HEK293 (cell line): Measurements from ENCODE around the gene LYST.

Source experiments
- CTCF ChIP-seq: fragments of 450-650 bp; formaldehyde crosslinking; IDR thresholded peaks from 2 replicates; pipeline ENCODE4 v1.5.1; 2016; ENCODE audit warnings: missing biosample characterization, missing genetic modification characterization
- PBX3 ChIP-seq: sonication (generic); formaldehyde crosslinking; IDR thresholded peaks from 2 replicates; pipeline ENCODE4 v1.8.1; 2022; ENCODE audit warnings: mild to moderate bottlenecking, moderate library complexity, missing genetic modification reagents
- ZBTB21 ChIP-seq: fragments of 450-650 bp; formaldehyde crosslinking; IDR thresholded peaks from 2 replicates; pipeline ENCODE4 v1.5.1; 2017; ENCODE audit warnings: missing biosample characterization, missing genetic modification characterization
- ZEB2 ChIP-seq: fragments of 450-650 bp; formaldehyde crosslinking; IDR thresholded peaks from 2 replicates; pipeline ENCODE4 v1.5.1; 2016; ENCODE audit warnings: missing biosample characterization, missing genetic modification characterization
- ZNF121 ChIP-seq: fragments of 450-650 bp; formaldehyde crosslinking; IDR thresholded peaks from 2 replicates; pipeline ENCODE4 v1.5.1; 2016; ENCODE audit warnings: missing biosample characterization, missing genetic modification characterization
- ZNF221 ChIP-seq: fragments of 450-650 bp; formaldehyde crosslinking; IDR thresholded peaks from 2 replicates; pipeline ENCODE4 v1.5.1; 2017; ENCODE audit warnings: missing biosample characterization, missing genetic modification characterization, borderline replicate concordance
- ZNF324 ChIP-seq: fragments of 450-650 bp; formaldehyde crosslinking; IDR thresholded peaks from 2 replicates; pipeline ENCODE4 v1.5.1; 2016; ENCODE audit warnings: missing biosample characterization, missing genetic modification characterization
- ZNF423 ChIP-seq: fragments of 450-650 bp; formaldehyde crosslinking; IDR thresholded peaks from 2 replicates; pipeline ENCODE4 v1.5.1; 2016; ENCODE audit warnings: missing biosample characterization, missing genetic modification characterization
- ZNF624 ChIP-seq: fragments of 450-650 bp; formaldehyde crosslinking; IDR thresholded peaks from 2 replicates; pipeline ENCODE4 v1.5.1; 2017; ENCODE audit warnings: missing biosample characterization, missing genetic modification characterization
- ZNF629 ChIP-seq: fragments of 450-650 bp; formaldehyde crosslinking; IDR thresholded peaks from 2 replicates; pipeline ENCODE4 v1.5.1; 2017; ENCODE audit warnings: missing biosample characterization, missing genetic modification characterization
- ZNF785 ChIP-seq: fragments of 450-650 bp; formaldehyde crosslinking; IDR thresholded peaks from 2 replicates; pipeline ENCODE4 v1.5.1; 2016; ENCODE audit warnings: missing biosample characterization, missing genetic modification characterization
- ZNF791 ChIP-seq: fragments of 450-650 bp; formaldehyde crosslinking; IDR thresholded peaks from 2 replicates; pipeline ENCODE4 v1.5.1; 2016; ENCODE audit warnings: missing biosample characterization, missing genetic modification characterization
- TF ChIP-seq, protein P1 (sequence below): fragments of 450-650 bp; formaldehyde crosslinking; IDR thresholded peaks from 2 replicates; pipeline ENCODE4 v1.5.1; 2016; ENCODE audit warnings: missing biosample characterization, missing genetic modification characterization

DNA sequence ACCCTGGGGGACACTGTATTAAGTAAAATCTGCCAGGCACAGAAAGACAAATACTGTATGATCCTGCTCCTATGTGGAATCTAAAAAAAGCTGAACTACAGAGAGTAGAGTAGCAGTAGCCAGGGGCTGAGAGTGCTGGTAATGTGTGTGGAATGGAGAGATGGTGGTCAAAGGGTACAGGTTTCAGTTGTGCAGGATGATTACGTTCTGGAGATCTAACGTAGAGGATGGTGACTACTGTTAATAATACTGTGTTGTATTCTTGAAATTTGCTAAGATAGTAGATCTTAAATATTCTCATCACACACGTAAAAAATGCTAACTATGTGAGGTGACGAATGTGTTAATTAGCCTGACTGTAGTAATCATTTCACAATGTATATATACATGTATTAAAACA, 177.3 kb downstream of the LYST start:
- TF ChIP-seq CTCF (tag by site-specific recombination) (no peak), ZNF324 (no peak), ZNF121 (tag by site-specific recombination) (no peak), ZNF791 (tag by site-specific recombination) (no peak), ZNF221 (tag by site-specific recombination) (no peak), ZNF423 (tag by site-specific recombination) (no peak), PBX3 (CRISPR knock-in tag) (no peak), ZEB2 (tag by site-specific recombination) (no peak), ZNF785 (tag by site-specific recombination) (no peak), ZNF624 (no peak), ZBTB21 (tag by site-specific recombination) (no peak), ZNF629 (no peak)
- TF ChIP-seq, protein P1, sequence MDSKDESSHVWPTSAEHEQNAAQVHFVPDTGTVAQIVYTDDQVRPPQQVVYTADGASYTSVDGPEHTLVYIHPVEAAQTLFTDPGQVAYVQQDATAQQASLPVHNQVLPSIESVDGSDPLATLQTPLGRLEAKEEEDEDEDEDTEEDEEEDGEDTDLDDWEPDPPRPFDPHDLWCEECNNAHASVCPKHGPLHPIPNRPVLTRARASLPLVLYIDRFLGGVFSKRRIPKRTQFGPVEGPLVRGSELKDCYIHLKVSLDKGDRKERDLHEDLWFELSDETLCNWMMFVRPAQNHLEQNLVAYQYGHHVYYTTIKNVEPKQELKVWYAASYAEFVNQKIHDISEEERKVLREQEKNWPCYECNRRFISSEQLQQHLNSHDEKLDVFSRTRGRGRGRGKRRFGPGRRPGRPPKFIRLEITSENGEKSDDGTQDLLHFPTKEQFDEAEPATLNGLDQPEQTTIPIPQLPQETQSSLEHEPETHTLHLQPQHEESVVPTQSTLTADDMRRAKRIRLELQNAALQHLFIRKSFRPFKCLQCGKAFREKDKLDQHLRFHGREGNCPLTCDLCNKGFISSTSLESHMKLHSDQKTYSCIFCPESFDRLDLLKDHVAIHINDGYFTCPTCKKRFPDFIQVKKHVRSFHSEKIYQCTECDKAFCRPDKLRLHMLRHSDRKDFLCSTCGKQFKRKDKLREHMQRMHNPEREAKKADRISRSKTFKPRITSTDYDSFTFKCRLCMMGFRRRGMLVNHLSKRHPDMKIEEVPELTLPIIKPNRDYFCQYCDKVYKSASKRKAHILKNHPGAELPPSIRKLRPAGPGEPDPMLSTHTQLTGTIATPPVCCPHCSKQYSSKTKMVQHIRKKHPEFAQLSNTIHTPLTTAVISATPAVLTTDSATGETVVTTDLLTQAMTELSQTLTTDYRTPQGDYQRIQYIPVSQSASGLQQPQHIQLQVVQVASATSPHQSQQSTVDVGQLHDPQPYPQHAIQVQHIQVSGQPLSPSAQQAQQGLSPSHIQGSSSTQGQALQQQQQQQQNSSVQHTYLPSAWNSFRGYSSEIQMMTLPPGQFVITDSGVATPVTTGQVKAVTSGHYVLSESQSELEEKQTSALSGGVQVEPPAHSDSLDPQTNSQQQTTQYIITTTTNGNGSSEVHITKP (tag by site-specific recombination), result no peak
